ENCODE results near the gene RSPH3. TPM values are rescaled to one million over a fixed set of nuclear protein-coding genes. Genes with fewer than 3 reads are reported as not detected.
A peak's percentile ranks its signal among the peaks of the same experiment; 100 is the strongest.
"Not testable (repeated sequence)": the region's sequence is repeated elsewhere in the genome, so short reads cannot be mapped to it uniquely, and the experiment has no call there.

RSPH3 gene
- total and polyA plus RNA-seq, 4 donors: 1.7 to 4.6 (median 3.3) TPM

DNA sequence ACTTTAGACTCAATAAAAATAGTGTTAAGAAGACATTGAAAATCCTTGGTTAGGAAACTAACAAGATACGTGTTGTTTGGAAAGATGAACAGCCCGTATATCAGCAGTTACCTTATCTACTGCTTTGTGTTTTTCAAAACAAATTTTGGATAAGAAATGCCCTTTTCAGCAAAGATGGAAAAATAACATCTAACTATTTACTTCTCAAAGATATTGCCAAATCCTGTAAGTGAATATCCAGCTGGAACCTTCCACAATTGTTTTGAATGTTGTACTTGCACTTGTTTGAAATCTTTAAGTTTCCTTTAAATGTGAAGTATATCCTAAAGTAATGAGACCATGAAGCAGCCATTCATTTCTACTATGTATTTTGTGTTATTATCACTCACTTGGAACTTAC is 30.2 kb upstream of the RSPH3 start:
- Histone ChIP-seq H3K4me3 (ENCODE audit: low read depth in 1 of 3, low read length in 3 of 3) (no peak overlapping the region), H3K27me3 (ENCODE audit: control insufficient read depth in 4 of 4, insufficient read depth in 4 of 4, low read length in 3 of 4) (no peaks in the 10 kb centered on the region), H3K9ac (ENCODE audit: low read depth in 1 of 2, low read length in 2 of 2) (no peak overlapping the region), H3K9me3 (ENCODE audit: control insufficient read depth in 4 of 4, low read length in 3 of 4) (peaks cover 0 to 4% (median 2%) of the 10 kb centered on the region in 4 donors), H3K4me1 (ENCODE audit: control insufficient read depth in 4 of 4, insufficient read depth in 4 of 4, low read length in 3 of 4) (no peaks in the 10 kb centered on the region), H3K36me3 (ENCODE audit: control insufficient read depth in 4 of 4, insufficient read depth in 3 of 4, low read depth in 1 of 4, low read length in 3 of 4) (no peaks in the 10 kb centered on the region), H3K27ac (ENCODE audit: low read depth in 1 of 2, low read length in 2 of 2) (no peak overlapping the region)
- 78% methylated on average over 2 of the region's 2 CpGs for WGBS
- TF ChIP-seq, protein P1, sequence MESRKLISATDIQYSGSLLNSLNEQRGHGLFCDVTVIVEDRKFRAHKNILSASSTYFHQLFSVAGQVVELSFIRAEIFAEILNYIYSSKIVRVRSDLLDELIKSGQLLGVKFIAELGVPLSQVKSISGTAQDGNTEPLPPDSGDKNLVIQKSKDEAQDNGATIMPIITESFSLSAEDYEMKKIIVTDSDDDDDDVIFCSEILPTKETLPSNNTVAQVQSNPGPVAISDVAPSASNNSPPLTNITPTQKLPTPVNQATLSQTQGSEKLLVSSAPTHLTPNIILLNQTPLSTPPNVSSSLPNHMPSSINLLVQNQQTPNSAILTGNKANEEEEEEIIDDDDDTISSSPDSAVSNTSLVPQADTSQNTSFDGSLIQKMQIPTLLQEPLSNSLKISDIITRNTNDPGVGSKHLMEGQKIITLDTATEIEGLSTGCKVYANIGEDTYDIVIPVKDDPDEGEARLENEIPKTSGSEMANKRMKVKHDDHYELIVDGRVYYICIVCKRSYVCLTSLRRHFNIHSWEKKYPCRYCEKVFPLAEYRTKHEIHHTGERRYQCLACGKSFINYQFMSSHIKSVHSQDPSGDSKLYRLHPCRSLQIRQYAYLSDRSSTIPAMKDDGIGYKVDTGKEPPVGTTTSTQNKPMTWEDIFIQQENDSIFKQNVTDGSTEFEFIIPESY (IDR thresholded peaks at IDR 0.05): no peak
- TF ChIP-seq RAD21 (IDR thresholded peaks at IDR 0.05): no peak
- TF ChIP-seq NR2F2 (IDR thresholded peaks at IDR 0.05): no peak
- TF ChIP-seq JUND (IDR thresholded peaks at IDR 0.05): no peak
- TF ChIP-seq SP1 (IDR thresholded peaks at IDR 0.05): no peak
- TF ChIP-seq GABPA (IDR thresholded peaks at IDR 0.05 in 1 of 2, conservative IDR thresholded peaks at IDR 0.05 in 1 of 2): no peak
- TF ChIP-seq, protein P2, sequence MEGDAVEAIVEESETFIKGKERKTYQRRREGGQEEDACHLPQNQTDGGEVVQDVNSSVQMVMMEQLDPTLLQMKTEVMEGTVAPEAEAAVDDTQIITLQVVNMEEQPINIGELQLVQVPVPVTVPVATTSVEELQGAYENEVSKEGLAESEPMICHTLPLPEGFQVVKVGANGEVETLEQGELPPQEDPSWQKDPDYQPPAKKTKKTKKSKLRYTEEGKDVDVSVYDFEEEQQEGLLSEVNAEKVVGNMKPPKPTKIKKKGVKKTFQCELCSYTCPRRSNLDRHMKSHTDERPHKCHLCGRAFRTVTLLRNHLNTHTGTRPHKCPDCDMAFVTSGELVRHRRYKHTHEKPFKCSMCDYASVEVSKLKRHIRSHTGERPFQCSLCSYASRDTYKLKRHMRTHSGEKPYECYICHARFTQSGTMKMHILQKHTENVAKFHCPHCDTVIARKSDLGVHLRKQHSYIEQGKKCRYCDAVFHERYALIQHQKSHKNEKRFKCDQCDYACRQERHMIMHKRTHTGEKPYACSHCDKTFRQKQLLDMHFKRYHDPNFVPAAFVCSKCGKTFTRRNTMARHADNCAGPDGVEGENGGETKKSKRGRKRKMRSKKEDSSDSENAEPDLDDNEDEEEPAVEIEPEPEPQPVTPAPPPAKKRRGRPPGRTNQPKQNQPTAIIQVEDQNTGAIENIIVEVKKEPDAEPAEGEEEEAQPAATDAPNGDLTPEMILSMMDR (IDR thresholded peaks at IDR 0.05; ENCODE audit: low read depth, low read length, missing input control): no peak
- TF ChIP-seq YY1 (IDR thresholded peaks at IDR 0.05): no peak
- no peak for TF ChIP-seq HNF4G (IDR thresholded peaks at IDR 0.05)
- no peak for DNase-seq (ENCODE audit: low spot score)

DNA sequence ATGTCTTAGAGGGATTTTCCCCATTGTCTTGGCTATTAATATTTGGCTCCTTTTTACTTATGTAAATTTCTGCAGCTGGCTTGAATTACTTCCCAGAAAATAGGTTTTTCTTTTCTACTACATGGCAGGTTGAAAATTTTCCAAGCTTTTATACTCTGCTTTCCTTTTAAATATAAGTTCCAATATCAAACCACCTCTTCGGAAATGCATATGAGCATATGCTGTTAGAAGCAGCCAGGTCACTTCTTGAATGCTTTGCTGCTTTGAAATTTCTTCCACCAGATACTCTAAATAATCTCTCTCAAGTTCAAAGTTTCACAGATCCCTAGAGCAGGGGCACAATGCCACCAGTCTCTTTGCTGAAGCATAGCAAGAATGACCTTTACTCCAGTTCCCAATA is 25.2 kb upstream of the RSPH3 start:
- H3K4me1 ChIP-seq (ENCODE audit: control insufficient read depth in 4 of 4, insufficient read depth in 4 of 4, low read length in 3 of 4); H3K27ac ChIP-seq (ENCODE audit: low read depth in 1 of 2, low read length in 2 of 2); H3K36me3 ChIP-seq (ENCODE audit: control insufficient read depth in 4 of 4, insufficient read depth in 3 of 4, low read depth in 1 of 4, low read length in 3 of 4); H3K27me3 ChIP-seq (ENCODE audit: control insufficient read depth in 4 of 4, insufficient read depth in 4 of 4, low read length in 3 of 4); H3K9ac ChIP-seq (ENCODE audit: low read depth in 1 of 2, low read length in 2 of 2); DNase-seq (ENCODE audit: low spot score): not testable (repeated sequence)
- Histone ChIP-seq H3K9me3 (ENCODE audit: control insufficient read depth in 4 of 4, low read length in 3 of 4) (peaks cover 2 to 13% (median 10%) of the 10 kb centered on the region in 4 donors), H3K4me3 (ENCODE audit: low read depth in 1 of 3, low read length in 3 of 3) (peak overlapping the region in 1 of 3 donors; percentile 1)
- WGBS: 100% methylated on average over 1 of the region's 1 CpG

DNA sequence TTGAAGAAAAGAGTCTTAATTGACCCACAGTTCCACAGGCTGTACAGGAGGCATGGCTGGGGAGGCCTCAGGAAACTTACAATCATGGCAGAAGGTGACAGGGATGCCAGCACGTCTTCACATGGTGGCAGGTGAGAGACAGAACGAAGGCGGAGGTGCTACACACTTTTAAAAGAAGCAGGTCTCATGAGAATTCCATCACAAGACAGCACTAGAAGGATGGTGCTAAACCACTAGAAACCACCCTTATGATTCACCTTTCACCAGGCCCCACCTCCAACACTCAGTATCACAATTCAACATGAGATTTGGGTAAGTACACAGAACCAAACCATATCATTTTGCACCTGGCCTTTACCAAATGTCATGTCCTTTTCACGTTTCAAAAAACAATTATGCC is 23.9 kb upstream of the RSPH3 start:
- Histone ChIP-seq H3K4me1 (ENCODE audit: control insufficient read depth in 4 of 4, insufficient read depth in 4 of 4, low read length in 3 of 4) (no peaks in the 10 kb centered on the region), H3K27me3 (ENCODE audit: control insufficient read depth in 4 of 4, insufficient read depth in 4 of 4, low read length in 3 of 4) (no peaks in the 10 kb centered on the region), H3K9me3 (ENCODE audit: control insufficient read depth in 4 of 4, low read length in 3 of 4) (peaks cover 2 to 13% (median 10%) of the 10 kb centered on the region in 4 donors), H3K9ac (ENCODE audit: low read depth in 1 of 2, low read length in 2 of 2) (no peak overlapping the region), H3K4me3 (ENCODE audit: low read depth in 1 of 3, low read length in 3 of 3) (no peak overlapping the region), H3K36me3 (ENCODE audit: control insufficient read depth in 4 of 4, insufficient read depth in 3 of 4, low read depth in 1 of 4, low read length in 3 of 4) (no peaks in the 10 kb centered on the region), H3K27ac (ENCODE audit: low read depth in 1 of 2, low read length in 2 of 2) (no peak overlapping the region)
- WGBS: 90% methylated on average over 4 of the region's 4 CpGs
- TF ChIP-seq EGR1 (IDR thresholded peaks at IDR 0.05; ENCODE audit: low read depth in 2 of 2): no peak
- TF ChIP-seq FOXA2 (IDR thresholded peaks at IDR 0.05): no peak
- TF ChIP-seq, protein P1 (IDR thresholded peaks at IDR 0.05): no peak
- TF ChIP-seq RAD21 (IDR thresholded peaks at IDR 0.05): no peak
- TF ChIP-seq SP1 (IDR thresholded peaks at IDR 0.05): no peak
- TF ChIP-seq GABPA (IDR thresholded peaks at IDR 0.05 in 1 of 2, conservative IDR thresholded peaks at IDR 0.05 in 1 of 2): no peak
- no peak for TF ChIP-seq NR2F2 (IDR thresholded peaks at IDR 0.05)
- TF ChIP-seq, protein P3, sequence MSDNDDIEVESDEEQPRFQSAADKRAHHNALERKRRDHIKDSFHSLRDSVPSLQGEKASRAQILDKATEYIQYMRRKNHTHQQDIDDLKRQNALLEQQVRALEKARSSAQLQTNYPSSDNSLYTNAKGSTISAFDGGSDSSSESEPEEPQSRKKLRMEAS (IDR thresholded peaks at IDR 0.05): no peak
- no peak for TF ChIP-seq JUND (IDR thresholded peaks at IDR 0.05)
- no peak for TF ChIP-seq YY1 (IDR thresholded peaks at IDR 0.05)
- TF ChIP-seq, protein P4, sequence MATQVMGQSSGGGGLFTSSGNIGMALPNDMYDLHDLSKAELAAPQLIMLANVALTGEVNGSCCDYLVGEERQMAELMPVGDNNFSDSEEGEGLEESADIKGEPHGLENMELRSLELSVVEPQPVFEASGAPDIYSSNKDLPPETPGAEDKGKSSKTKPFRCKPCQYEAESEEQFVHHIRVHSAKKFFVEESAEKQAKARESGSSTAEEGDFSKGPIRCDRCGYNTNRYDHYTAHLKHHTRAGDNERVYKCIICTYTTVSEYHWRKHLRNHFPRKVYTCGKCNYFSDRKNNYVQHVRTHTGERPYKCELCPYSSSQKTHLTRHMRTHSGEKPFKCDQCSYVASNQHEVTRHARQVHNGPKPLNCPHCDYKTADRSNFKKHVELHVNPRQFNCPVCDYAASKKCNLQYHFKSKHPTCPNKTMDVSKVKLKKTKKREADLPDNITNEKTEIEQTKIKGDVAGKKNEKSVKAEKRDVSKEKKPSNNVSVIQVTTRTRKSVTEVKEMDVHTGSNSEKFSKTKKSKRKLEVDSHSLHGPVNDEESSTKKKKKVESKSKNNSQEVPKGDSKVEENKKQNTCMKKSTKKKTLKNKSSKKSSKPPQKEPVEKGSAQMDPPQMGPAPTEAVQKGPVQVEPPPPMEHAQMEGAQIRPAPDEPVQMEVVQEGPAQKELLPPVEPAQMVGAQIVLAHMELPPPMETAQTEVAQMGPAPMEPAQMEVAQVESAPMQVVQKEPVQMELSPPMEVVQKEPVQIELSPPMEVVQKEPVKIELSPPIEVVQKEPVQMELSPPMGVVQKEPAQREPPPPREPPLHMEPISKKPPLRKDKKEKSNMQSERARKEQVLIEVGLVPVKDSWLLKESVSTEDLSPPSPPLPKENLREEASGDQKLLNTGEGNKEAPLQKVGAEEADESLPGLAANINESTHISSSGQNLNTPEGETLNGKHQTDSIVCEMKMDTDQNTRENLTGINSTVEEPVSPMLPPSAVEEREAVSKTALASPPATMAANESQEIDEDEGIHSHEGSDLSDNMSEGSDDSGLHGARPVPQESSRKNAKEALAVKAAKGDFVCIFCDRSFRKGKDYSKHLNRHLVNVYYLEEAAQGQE (IDR thresholded peaks at IDR 0.05): no peak
- TF ChIP-seq HNF4A (conservative IDR thresholded peaks at IDR 0.05): no peak
- TF ChIP-seq, protein P5, sequence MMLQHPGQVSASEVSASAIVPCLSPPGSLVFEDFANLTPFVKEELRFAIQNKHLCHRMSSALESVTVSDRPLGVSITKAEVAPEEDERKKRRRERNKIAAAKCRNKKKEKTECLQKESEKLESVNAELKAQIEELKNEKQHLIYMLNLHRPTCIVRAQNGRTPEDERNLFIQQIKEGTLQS (IDR thresholded peaks at IDR 0.05): no peak
- TF ChIP-seq HNF4G (IDR thresholded peaks at IDR 0.05): no peak
- no peak for TF ChIP-seq TAF1 (conservative IDR thresholded peaks at IDR 0.05)
- no peak for DNase-seq (ENCODE audit: low spot score)

All from liver (tissue), 9 donors.